MG63 (cell line): Measurements from ENCODE around the gene ACADS. TPM values are rescaled to one million over a fixed set of nuclear protein-coding genes. Genes with fewer than 3 reads are reported as not detected.

Experiments used
- DNase-seq: peaks from one replicate; pipeline ENCODE4 v3.0.0-alpha.2; 2020
- H3K27me3 ChIP-seq: fragments of 250-450 bp; sonication (Bioruptor Pico); 2 replicates; pipeline ENCODE4 v1.5.1; 2020; ENCODE audit warnings: mild to moderate bottlenecking, moderate library complexity
- H3K36me3 ChIP-seq: fragments of 250-450 bp; sonication (Bioruptor Pico); 2 replicates; pipeline ENCODE4 v1.5.1; 2020; ENCODE audit warnings: mild to moderate bottlenecking, moderate library complexity
- H3K4me3 ChIP-seq: fragments of 250-450 bp; sonication (Bioruptor Pico); 2 replicates; pipeline ENCODE4 v1.5.1; 2020; ENCODE audit warnings: mild to moderate bottlenecking, moderate library complexity
- H3K9me3 ChIP-seq: fragments of 250-450 bp; sonication (Bioruptor Pico); 2 replicates; pipeline ENCODE4 v1.5.1; 2020; ENCODE audit warnings: mild to moderate bottlenecking, moderate library complexity
- total RNA-seq: library from RNA; depleted of rRNA; stranded (reverse); fragments of >200 nt; shearing (Covaris generic); gene quantifications from 2 replicates; pipeline ENCODE4 v1.2.3, GENCODE V29; 2014; ENCODE audit warnings: low replicate concordance; rRNA removed

The ACADS gene, protein sequence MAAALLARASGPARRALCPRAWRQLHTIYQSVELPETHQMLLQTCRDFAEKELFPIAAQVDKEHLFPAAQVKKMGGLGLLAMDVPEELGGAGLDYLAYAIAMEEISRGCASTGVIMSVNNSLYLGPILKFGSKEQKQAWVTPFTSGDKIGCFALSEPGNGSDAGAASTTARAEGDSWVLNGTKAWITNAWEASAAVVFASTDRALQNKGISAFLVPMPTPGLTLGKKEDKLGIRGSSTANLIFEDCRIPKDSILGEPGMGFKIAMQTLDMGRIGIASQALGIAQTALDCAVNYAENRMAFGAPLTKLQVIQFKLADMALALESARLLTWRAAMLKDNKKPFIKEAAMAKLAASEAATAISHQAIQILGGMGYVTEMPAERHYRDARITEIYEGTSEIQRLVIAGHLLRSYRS
- total RNA-seq: 6.4 and 7.5 TPM in 2 replicates

- no peaks in the 10 kb centered on the region for H3K9me3 ChIP-seq
- peak; percentile 81 for DNase-seq
- H3K36me3 ChIP-seq: peaks cover 21% of the 10 kb centered on the region
Measured at GRCh38 chr12:120725659-120726509, at the start of gene ACADS. TSS of gene ACADS (plus strand) at chr12:120725826. CDS start at chr12:120725886, 60 bp downstream.

DNA sequence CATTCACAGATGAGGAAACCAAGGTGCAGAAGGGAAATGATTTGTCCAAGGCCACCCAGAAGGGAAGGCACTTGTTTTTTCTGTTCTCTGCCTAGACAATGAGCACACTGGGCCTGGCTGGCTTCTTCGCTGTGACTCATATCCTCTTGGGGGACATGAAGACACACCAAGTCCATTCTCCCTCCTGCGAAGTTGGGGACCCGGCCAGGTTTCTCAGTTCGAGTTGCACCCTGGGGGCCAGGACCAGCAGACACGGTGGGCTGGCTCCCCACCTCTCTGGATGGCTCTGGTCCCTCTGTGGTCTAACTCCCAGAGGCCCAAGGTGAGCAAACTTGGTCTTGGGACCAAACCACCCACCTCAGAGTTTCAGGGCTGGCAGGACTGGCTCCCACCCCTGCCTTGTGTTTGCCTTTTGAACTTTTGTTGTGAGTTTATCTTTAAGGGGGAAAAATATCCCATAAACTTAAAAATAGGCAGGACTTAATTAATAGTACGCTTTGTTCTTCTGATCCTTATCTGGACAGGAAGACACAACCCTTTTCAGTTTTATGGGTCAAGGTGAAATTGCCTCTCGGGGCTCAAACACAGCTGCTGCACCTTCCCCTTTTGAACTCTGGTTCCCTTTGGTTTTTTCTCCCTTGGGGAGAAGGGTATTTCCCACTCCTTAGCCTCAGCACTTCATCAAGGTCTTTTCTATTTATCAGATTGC lies 47.7 kb upstream of the ACADS start:
- H3K27me3 ChIP-seq: no peaks in the 10 kb centered on the region
- H3K4me3 ChIP-seq: no peak overlapping the region
- no peaks in the 10 kb centered on the region for H3K36me3 ChIP-seq
- H3K9me3 ChIP-seq: no peaks in the 10 kb centered on the region
- DNase-seq: peak; percentile 37

More at GRCh38 chr12:120725659-120726509, at the start of gene ACADS:
- Histone ChIP-seq H3K4me3 (peak within 1 kb of the TSS; percentile 59), H3K27me3 (no peaks in the 10 kb centered on the region)

GRCh38 chr12:120678572-120678971 lies 47.1 kb upstream of the ACADS start:
- no peaks in the 10 kb centered on the region for H3K27me3 ChIP-seq

GRCh38 chr12:120680165-120680738 lies 45.4 kb upstream of the ACADS start:
- no peaks in the 10 kb centered on the region for H3K9me3 ChIP-seq
- no peak for DNase-seq
- no peaks in the 10 kb centered on the region for H3K27me3 ChIP-seq
- no peaks in the 10 kb centered on the region for H3K36me3 ChIP-seq
- no peak overlapping the region for H3K4me3 ChIP-seq

More at GRCh38 chr12:120678572-120678971, 47.1 kb upstream of the ACADS start:
- no peaks in the 10 kb centered on the region for H3K9me3 ChIP-seq
- no peak overlapping the region for H3K4me3 ChIP-seq
- DNase-seq: no peak
- no peaks in the 10 kb centered on the region for H3K36me3 ChIP-seq

GRCh38 chr12:120684523-120684932 lies 41.1 kb upstream of the ACADS start:
- no peaks in the 10 kb centered on the region for H3K9me3 ChIP-seq
- no peak for DNase-seq
- no peak overlapping the region for H3K4me3 ChIP-seq
- no peaks in the 10 kb centered on the region for H3K27me3 ChIP-seq
- peaks cover 8% of the 10 kb centered on the region for H3K36me3 ChIP-seq

DNA sequence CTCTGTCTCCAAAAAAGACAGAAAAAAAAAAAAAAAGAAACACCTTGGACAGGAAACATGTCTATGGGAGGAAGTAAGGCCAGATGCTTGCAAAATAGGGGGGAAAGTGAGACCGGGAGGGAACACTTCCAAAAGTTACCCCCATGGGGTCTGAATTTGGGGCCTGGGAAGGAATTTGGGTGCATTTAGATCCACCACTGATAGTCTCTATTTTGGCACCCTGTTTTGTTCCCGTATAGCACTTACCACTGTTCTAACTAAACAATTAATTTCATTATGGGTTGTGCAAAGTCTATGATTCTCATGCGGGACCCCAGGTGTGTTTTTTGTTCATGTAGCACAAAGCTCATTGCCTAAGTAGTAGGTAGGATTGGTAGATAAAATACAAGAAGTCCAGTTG lies 40.1 kb upstream of the ACADS start:
- Histone ChIP-seq H3K9me3 (no peaks in the 10 kb centered on the region), H3K4me3 (peak overlapping the region; percentile 66), H3K27me3 (no peaks in the 10 kb centered on the region), H3K36me3 (peaks cover 10% of the 10 kb centered on the region)
- no peak for DNase-seq

GRCh38 chr12:120686151-120686689 lies 39.4 kb upstream of the ACADS start:
- Histone ChIP-seq H3K27me3 (no peaks in the 10 kb centered on the region), H3K9me3 (no peaks in the 10 kb centered on the region), H3K36me3 (peaks cover 15% of the 10 kb centered on the region), H3K4me3 (peak overlapping the region; percentile 66)
- DNase-seq: peak; percentile 97

- DNase-seq: peak; percentile 98
- peak within 1 kb of the TSS; percentile 66 for H3K4me3 ChIP-seq
- H3K36me3 ChIP-seq: peaks cover 18% of the 10 kb centered on the region
- no peaks in the 10 kb centered on the region for H3K9me3 ChIP-seq
- H3K27me3 ChIP-seq: no peaks in the 10 kb centered on the region
Measured at GRCh38 chr12:120686690-120687577, 38.7 kb upstream of the ACADS start, which contains the start of gene MLEC. TSS of gene MLEC (plus strand) at chr12:120687149. CDS start at chr12:120687297, 148 bp downstream.

GRCh38 chr12:120687578-120688289 lies 37.9 kb upstream of the ACADS start:
- no peaks in the 10 kb centered on the region for H3K27me3 ChIP-seq
- H3K4me3 ChIP-seq: peak overlapping the region; percentile 66
- DNase-seq: peak; percentile 32
- peaks cover 18% of the 10 kb centered on the region for H3K36me3 ChIP-seq
- H3K9me3 ChIP-seq: no peaks in the 10 kb centered on the region

DNA sequence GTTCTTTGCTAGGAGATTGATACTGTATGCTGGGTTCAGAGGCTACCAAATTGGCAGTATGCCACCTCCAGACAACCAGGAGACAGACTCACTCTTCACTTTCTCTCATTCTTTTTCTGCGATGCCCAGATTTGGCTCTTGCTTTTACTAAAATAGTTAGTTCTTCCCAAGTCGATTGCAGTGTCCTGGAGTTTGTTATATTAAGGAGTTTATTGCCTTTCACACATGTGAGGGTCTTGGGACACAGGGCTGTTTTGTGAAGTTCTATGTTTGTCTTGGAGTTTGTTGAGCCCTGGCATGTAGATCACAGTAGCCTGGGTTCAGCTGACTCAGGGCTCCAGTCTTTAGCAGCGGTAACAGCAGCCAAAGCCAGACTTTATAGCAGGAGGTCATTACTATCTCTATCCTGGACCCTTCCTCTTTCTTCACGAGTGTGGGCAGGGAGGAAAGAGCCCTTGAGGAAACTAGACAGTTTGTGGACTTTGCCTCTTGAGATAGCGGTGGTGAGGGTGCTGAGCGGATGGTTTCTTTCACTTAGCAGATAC lies 37.0 kb upstream of the ACADS start:
- Histone ChIP-seq H3K4me3 (peak overlapping the region; percentile 66), H3K27me3 (no peaks in the 10 kb centered on the region), H3K9me3 (no peaks in the 10 kb centered on the region), H3K36me3 (peaks cover 24% of the 10 kb centered on the region)
- peak; percentile 20 for DNase-seq

DNA sequence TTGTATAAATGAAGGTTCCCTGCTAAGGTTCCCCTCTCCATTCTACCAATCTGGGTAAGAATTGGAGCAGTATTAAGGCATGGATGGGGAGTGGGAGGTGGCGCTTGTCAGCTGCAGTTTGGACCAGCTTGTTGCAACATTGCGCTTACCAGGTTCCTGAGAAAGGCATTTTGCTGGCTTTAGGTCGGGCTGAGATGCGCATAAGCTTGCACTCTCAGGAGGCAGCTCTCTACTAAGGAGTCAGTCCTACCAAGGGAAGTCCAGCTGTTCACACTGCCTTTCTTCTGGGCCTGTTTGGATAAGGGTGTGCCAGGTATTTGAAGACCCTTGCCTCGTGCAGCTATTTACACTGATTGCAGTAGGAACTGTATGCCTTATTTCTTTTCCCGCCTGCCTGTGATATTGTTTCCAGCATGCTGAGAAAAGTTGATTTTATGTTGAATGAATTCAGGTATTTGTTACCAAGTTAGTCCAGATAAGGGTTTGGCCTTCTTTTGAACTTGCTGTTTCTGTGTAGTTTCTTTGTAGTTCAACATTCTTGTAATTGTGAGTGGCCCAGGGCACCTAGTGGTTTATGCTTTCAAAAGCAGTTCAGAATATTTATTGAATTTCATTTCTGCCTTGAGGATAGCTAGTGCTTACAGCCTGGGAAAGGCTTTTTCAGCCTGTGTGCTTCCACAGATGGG lies 36.1 kb upstream of the ACADS start:
- H3K36me3 ChIP-seq: peaks cover 32% of the 10 kb centered on the region
- no peaks in the 10 kb centered on the region for H3K9me3 ChIP-seq
- peak overlapping the region; percentile 66 for H3K4me3 ChIP-seq
- no peaks in the 10 kb centered on the region for H3K27me3 ChIP-seq
- no peak for DNase-seq

- H3K27me3 ChIP-seq: no peaks in the 10 kb centered on the region
Measured at GRCh38 chr12:120690083-120690450, 35.6 kb upstream of the ACADS start.

GRCh38 chr12:120690978-120691377 lies 34.6 kb upstream of the ACADS start:
- DNase-seq: no peak
- peaks cover 47% of the 10 kb centered on the region for H3K36me3 ChIP-seq
- H3K27me3 ChIP-seq: no peaks in the 10 kb centered on the region
- no peak overlapping the region for H3K4me3 ChIP-seq
- H3K9me3 ChIP-seq: no peaks in the 10 kb centered on the region

More at GRCh38 chr12:120690083-120690450, 35.6 kb upstream of the ACADS start:
- no peak for DNase-seq
- H3K4me3 ChIP-seq: no peak overlapping the region
- H3K36me3 ChIP-seq: peaks cover 38% of the 10 kb centered on the region
- H3K9me3 ChIP-seq: no peaks in the 10 kb centered on the region

DNA sequence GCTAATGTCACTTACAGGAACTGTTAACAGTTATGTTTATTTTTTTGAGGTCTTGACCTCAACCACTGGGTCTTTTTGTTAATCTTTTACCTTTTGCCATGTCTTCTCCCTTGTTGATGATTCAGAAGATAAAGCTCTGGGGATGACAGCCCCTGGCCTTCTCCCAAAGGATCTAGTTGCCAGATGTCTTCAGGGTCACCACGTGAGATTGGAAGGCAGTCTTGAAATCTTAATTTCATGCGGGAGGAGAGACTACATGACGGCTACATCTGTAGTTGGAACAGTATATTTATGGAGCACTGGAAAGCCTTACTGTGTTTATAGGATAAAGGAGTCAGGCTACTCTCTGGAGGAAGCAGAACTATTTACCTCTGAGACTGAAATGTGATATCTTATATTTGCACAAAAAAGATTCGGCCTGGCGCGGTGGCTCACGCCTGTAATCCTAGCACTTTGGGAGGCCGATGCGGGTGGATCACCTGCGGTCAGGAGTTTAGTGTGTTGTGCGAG lies 33.0 kb upstream of the ACADS start:
- Histone ChIP-seq H3K9me3 (no peaks in the 10 kb centered on the region), H3K36me3 (peaks cover 63% of the 10 kb centered on the region), H3K27me3 (no peaks in the 10 kb centered on the region), H3K4me3 (no peak overlapping the region)
- DNase-seq: no peak
